Gastroesophageal sphincter (tissue), 3 donors: ENCODE results near the gene PIM1.
A peak's percentile ranks its signal among the peaks of the same experiment; 100 is the strongest.

Source experiments
- EP300 ChIP-seq: sonication (generic); formaldehyde crosslinking; IDR thresholded peaks from one replicate; pipeline ENCODE4 v1.6.1; 2017; ENCODE audit warnings: antibody characterized with exemption, mild to moderate bottlenecking
- POLR2A ChIP-seq, 2 donors: fragments of 450-650 bp; IDR thresholded peaks; one replicate each; pipeline ENCODE4 v1.6.1; 2017; ENCODE audit warnings: antibody characterized with exemption in 2 of 2, mild to moderate bottlenecking in 2 of 2, moderate library complexity in 1 of 2
- POLR2AphosphoS5 ChIP-seq: sonication (generic); formaldehyde crosslinking; IDR thresholded peaks from one replicate; pipeline ENCODE4 v1.6.1; 2017; ENCODE audit warnings: antibody characterized with exemption
- TF ChIP-seq, protein P1 (sequence below), 4 experiments: fragments of 200-600 bp in 2 of 4; fragments of 450-650 bp in 2 of 4; sonication (generic) in 1 of 4; IDR thresholded peaks; one replicate each; pipeline ENCODE4 v1.5.1; 2017 to 2019; ENCODE audit warnings: antibody characterized with exemption in 4 of 4, mild to moderate bottlenecking in 2 of 4, moderate library complexity in 2 of 4

DNA sequence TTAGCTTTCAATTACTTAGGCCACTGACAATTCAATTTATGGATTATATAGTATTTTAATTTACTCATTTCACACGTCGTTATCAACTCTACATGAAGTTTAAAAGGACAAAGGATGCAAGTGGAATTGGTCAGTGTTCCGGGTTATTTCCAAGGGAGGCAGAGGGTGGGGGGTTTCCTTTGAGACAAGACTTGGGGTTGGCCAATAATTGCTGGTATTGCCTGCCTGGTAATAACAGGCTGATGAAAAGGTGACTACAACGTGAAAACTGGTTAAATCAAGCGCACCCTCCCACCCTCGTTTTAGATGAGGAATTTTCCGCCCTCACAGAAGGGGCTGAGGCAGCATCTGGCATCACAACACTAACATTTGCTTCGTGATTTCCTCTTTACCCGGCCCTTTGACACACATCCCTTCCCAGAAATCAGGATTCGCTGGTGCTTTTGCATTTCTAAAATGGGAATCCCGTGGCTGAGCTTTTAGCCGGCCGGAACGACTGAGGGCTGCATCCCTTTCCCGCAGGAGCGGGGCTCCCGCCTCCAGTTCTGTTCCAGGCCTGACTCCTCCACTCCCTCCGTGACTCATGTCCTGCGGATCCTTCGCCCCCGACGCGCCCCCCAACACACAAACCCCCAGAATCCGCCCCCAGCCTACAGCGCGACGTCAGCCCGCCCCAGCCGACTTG lies 999 bp upstream of the PIM1 start:
- TF ChIP-seq POLR2A (IDR thresholded peaks at IDR 0.05) (no peak), POLR2AphosphoS5 (peak; percentile 73), EP300 (no peak)
- TF ChIP-seq, protein P1, sequence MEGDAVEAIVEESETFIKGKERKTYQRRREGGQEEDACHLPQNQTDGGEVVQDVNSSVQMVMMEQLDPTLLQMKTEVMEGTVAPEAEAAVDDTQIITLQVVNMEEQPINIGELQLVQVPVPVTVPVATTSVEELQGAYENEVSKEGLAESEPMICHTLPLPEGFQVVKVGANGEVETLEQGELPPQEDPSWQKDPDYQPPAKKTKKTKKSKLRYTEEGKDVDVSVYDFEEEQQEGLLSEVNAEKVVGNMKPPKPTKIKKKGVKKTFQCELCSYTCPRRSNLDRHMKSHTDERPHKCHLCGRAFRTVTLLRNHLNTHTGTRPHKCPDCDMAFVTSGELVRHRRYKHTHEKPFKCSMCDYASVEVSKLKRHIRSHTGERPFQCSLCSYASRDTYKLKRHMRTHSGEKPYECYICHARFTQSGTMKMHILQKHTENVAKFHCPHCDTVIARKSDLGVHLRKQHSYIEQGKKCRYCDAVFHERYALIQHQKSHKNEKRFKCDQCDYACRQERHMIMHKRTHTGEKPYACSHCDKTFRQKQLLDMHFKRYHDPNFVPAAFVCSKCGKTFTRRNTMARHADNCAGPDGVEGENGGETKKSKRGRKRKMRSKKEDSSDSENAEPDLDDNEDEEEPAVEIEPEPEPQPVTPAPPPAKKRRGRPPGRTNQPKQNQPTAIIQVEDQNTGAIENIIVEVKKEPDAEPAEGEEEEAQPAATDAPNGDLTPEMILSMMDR (IDR thresholded peaks at IDR 0.05): no peak
